Sigmoid colon (tissue), 4 donors: ENCODE results near the gene GREB1.

Experiments used
- CTCF ChIP-seq, 4 experiments: fragments of 450-650 bp in 3 of 4; fragments of 200-600 bp in 1 of 4; IDR thresholded peaks; one replicate each; pipeline ENCODE4 v1.5.1; 2016 to 2019; ENCODE audit warnings: antibody characterized with exemption in 4 of 4, mild to moderate bottlenecking in 3 of 4, moderate library complexity in 2 of 4
- EP300 ChIP-seq, 4 donors: sonication (generic); formaldehyde crosslinking; IDR thresholded peaks; one replicate each; pipeline ENCODE4 v1.6.1; 2017; ENCODE audit warnings: antibody characterized with exemption in 4 of 4
- POLR2A ChIP-seq, 2 donors: fragments of 450-650 bp; IDR thresholded peaks; one replicate each; pipeline ENCODE4 v1.6.1; 2016; ENCODE audit warnings: antibody characterized with exemption in 2 of 2, mild to moderate bottlenecking in 2 of 2, moderate library complexity in 2 of 2
- POLR2AphosphoS5 ChIP-seq, 4 donors: sonication (generic); formaldehyde crosslinking; IDR thresholded peaks; one replicate each; pipeline ENCODE4 v1.6.1; 2017; ENCODE audit warnings: antibody characterized with exemption in 4 of 4

GRCh38 chr2:11488809-11489208 is 45.0 kb upstream of the GREB1 start:
- TF ChIP-seq EP300 (IDR thresholded peaks at IDR 0.05) = no peak
- no peak for TF ChIP-seq CTCF (IDR thresholded peaks at IDR 0.05)
- no peak for TF ChIP-seq POLR2AphosphoS5 (IDR thresholded peaks at IDR 0.05)
- TF ChIP-seq POLR2A (IDR thresholded peaks at IDR 0.05) = no peak
